Measurements from ENCODE around the gene RIMBP2.
"Not testable (repeated sequence)": the region's sequence is repeated elsewhere in the genome, so short reads cannot be mapped to it uniquely, and the experiment has no call there.

Gene RIMBP2

GRCh38 chr12:130688999-130689398 is 27.1 kb downstream of the RIMBP2 start:
- H3K4me1 ChIP-seq (ENCODE audit: control extremely low read depth in 1 of 4, control insufficient read depth in 4 of 4, insufficient read depth in 4 of 4, low read length in 3 of 4); H3K27ac ChIP-seq (ENCODE audit: insufficient read depth in 1 of 2, low read depth in 1 of 2, low read length in 2 of 2, poor library complexity in 1 of 2, severe bottlenecking in 2 of 2); H3K4me3 ChIP-seq (ENCODE audit: control insufficient read depth in 1 of 7, extremely low read depth in 1 of 7, insufficient read depth in 4 of 7, low read depth in 2 of 7, low read length in 6 of 7); H3K9me3 ChIP-seq (ENCODE audit: control extremely low read depth in 1 of 5, control insufficient read depth in 4 of 5, insufficient read depth in 2 of 5, low read depth in 1 of 5, low read length in 4 of 5); CTCF ChIA-PET; DNase-seq; POLR2A ChIA-PET; H3K36me3 ChIP-seq (ENCODE audit: control insufficient read depth in 4 of 4, insufficient read depth in 4 of 4, low read length in 3 of 4): not testable (repeated sequence)
- H3K27me3 ChIP-seq (replicated peaks in 2 of 5; ENCODE audit: control insufficient read depth in 4 of 5, insufficient read depth in 5 of 5, low read length in 4 of 5) = peaks cover 0 to 37% (median 3%) of the 10 kb centered on the region in 5 experiments
- WGBS (ENCODE audit: insufficient coverage) = 93% methylated on average over 10 of the region's 16 CpGs

- no peaks in the 10 kb centered on the region for H3K4me1 ChIP-seq (ENCODE audit: control extremely low read depth in 1 of 4, control insufficient read depth in 4 of 4, insufficient read depth in 4 of 4, low read length in 3 of 4)
- H3K36me3 ChIP-seq (ENCODE audit: control insufficient read depth in 4 of 4, insufficient read depth in 4 of 4, low read length in 3 of 4) = no peaks in the 10 kb centered on the region
- 85% methylated on average over 9 of the region's 20 CpGs for WGBS (ENCODE audit: insufficient coverage)
- POLR2A ChIA-PET = no interaction called here
- CTCF ChIA-PET = no interaction called here
- no peak for DNase-seq
- no peaks in the 10 kb centered on the region for H3K9me3 ChIP-seq (ENCODE audit: control extremely low read depth in 1 of 5, control insufficient read depth in 4 of 5, insufficient read depth in 2 of 5, low read depth in 1 of 5, low read length in 4 of 5)
- no peak overlapping the region for H3K27ac ChIP-seq (ENCODE audit: insufficient read depth in 1 of 2, low read depth in 1 of 2, low read length in 2 of 2, poor library complexity in 1 of 2, severe bottlenecking in 2 of 2)
- peaks cover 0 to 39% (median 3%) of the 10 kb centered on the region in 5 experiments for H3K27me3 ChIP-seq (replicated peaks in 2 of 5; ENCODE audit: control insufficient read depth in 4 of 5, insufficient read depth in 5 of 5, low read length in 4 of 5)
- H3K4me3 ChIP-seq (ENCODE audit: control insufficient read depth in 1 of 7, extremely low read depth in 1 of 7, insufficient read depth in 4 of 7, low read depth in 2 of 7, low read length in 6 of 7) = no peak overlapping the region
Measured at GRCh38 chr12:130687796-130688778, 28.0 kb downstream of the RIMBP2 start.

- Histone ChIP-seq H3K27ac (ENCODE audit: insufficient read depth in 1 of 2, low read depth in 1 of 2, low read length in 2 of 2, poor library complexity in 1 of 2, severe bottlenecking in 2 of 2) (no peak overlapping the region), H3K4me3 (ENCODE audit: control insufficient read depth in 1 of 7, extremely low read depth in 1 of 7, insufficient read depth in 4 of 7, low read depth in 2 of 7, low read length in 6 of 7) (no peak overlapping the region), H3K4me1 (ENCODE audit: control extremely low read depth in 1 of 4, control insufficient read depth in 4 of 4, insufficient read depth in 4 of 4, low read length in 3 of 4) (no peaks in the 10 kb centered on the region), H3K36me3 (ENCODE audit: control insufficient read depth in 4 of 4, insufficient read depth in 4 of 4, low read length in 3 of 4) (no peaks in the 10 kb centered on the region), H3K9me3 (ENCODE audit: control extremely low read depth in 1 of 5, control insufficient read depth in 4 of 5, insufficient read depth in 2 of 5, low read depth in 1 of 5, low read length in 4 of 5) (no peaks in the 10 kb centered on the region), H3K27me3 (replicated peaks in 2 of 5; ENCODE audit: control insufficient read depth in 4 of 5, insufficient read depth in 5 of 5, low read length in 4 of 5) (peaks cover 0 to 43% (median 3%) of the 10 kb centered on the region in 5 experiments)
- 91% methylated on average over 5 of the region's 10 CpGs for WGBS (ENCODE audit: insufficient coverage)
- ChIA-PET CTCF (no interaction called here), POLR2A (no interaction called here)
- no peak for DNase-seq
Measured at GRCh38 chr12:130687190-130687589, 28.9 kb downstream of the RIMBP2 start.

GRCh38 chr12:130686511-130686991 is 29.5 kb downstream of the RIMBP2 start:
- POLR2A ChIA-PET = no interaction called here
- Histone ChIP-seq H3K9me3 (ENCODE audit: control extremely low read depth in 1 of 5, control insufficient read depth in 4 of 5, insufficient read depth in 2 of 5, low read depth in 1 of 5, low read length in 4 of 5) (no peaks in the 10 kb centered on the region), H3K27me3 (replicated peaks in 2 of 5; ENCODE audit: control insufficient read depth in 4 of 5, insufficient read depth in 5 of 5, low read length in 4 of 5) (peaks cover 0 to 45% (median 3%) of the 10 kb centered on the region in 5 experiments), H3K27ac (ENCODE audit: insufficient read depth in 1 of 2, low read depth in 1 of 2, low read length in 2 of 2, poor library complexity in 1 of 2, severe bottlenecking in 2 of 2) (no peak overlapping the region), H3K4me3 (ENCODE audit: control insufficient read depth in 1 of 7, extremely low read depth in 1 of 7, insufficient read depth in 4 of 7, low read depth in 2 of 7, low read length in 6 of 7) (no peak overlapping the region), H3K4me1 (ENCODE audit: control extremely low read depth in 1 of 4, control insufficient read depth in 4 of 4, insufficient read depth in 4 of 4, low read length in 3 of 4) (no peaks in the 10 kb centered on the region), H3K36me3 (ENCODE audit: control insufficient read depth in 4 of 4, insufficient read depth in 4 of 4, low read length in 3 of 4) (no peaks in the 10 kb centered on the region)
- CTCF ChIA-PET = no interaction called here
- 67% methylated on average over 32 of the region's 32 CpGs for WGBS (ENCODE audit: insufficient coverage)
- DNase-seq = no peak

GRCh38 chr12:130685850-130686249 is 30.2 kb downstream of the RIMBP2 start:
- ChIA-PET CTCF (interaction anchor here (0.9 kb wide), 1 partner anchor 30 kb away, joined by 3 read pairs; no protein-coding TSS in a partner anchor), POLR2A (interaction anchor here (0.6 kb wide), 1 partner anchor 45 kb away, joined by 3 read pairs; no protein-coding TSS in a partner anchor)
- no peak for DNase-seq
- Histone ChIP-seq H3K27ac (ENCODE audit: insufficient read depth in 1 of 2, low read depth in 1 of 2, low read length in 2 of 2, poor library complexity in 1 of 2, severe bottlenecking in 2 of 2) (no peak overlapping the region), H3K4me3 (ENCODE audit: control insufficient read depth in 1 of 7, extremely low read depth in 1 of 7, insufficient read depth in 4 of 7, low read depth in 2 of 7, low read length in 6 of 7) (no peak overlapping the region), H3K27me3 (replicated peaks in 2 of 5; ENCODE audit: control insufficient read depth in 4 of 5, insufficient read depth in 5 of 5, low read length in 4 of 5) (peaks cover 0 to 45% (median 3%) of the 10 kb centered on the region in 5 experiments), H3K36me3 (ENCODE audit: control insufficient read depth in 4 of 4, insufficient read depth in 4 of 4, low read length in 3 of 4) (no peaks in the 10 kb centered on the region), H3K9me3 (ENCODE audit: control extremely low read depth in 1 of 5, control insufficient read depth in 4 of 5, insufficient read depth in 2 of 5, low read depth in 1 of 5, low read length in 4 of 5) (no peaks in the 10 kb centered on the region), H3K4me1 (ENCODE audit: control extremely low read depth in 1 of 4, control insufficient read depth in 4 of 4, insufficient read depth in 4 of 4, low read length in 3 of 4) (no peaks in the 10 kb centered on the region)
- 88% methylated on average over 10 of the region's 15 CpGs for WGBS (ENCODE audit: insufficient coverage)

- H3K9me3 ChIP-seq (ENCODE audit: control extremely low read depth in 1 of 5, control insufficient read depth in 4 of 5, insufficient read depth in 2 of 5, low read depth in 1 of 5, low read length in 4 of 5) = no peaks in the 10 kb centered on the region
- H3K27me3 ChIP-seq (replicated peaks in 2 of 5; ENCODE audit: control insufficient read depth in 4 of 5, insufficient read depth in 5 of 5, low read length in 4 of 5) = peaks cover 0 to 48% (median 3%) of the 10 kb centered on the region in 5 experiments
- ChIA-PET POLR2A (interaction anchor here (0.6 kb wide), 1 partner anchor 45 kb away, joined by 3 read pairs; no protein-coding TSS in a partner anchor), CTCF (interaction anchor here (0.9 kb wide), 1 partner anchor 30 kb away, joined by 3 read pairs; no protein-coding TSS in a partner anchor)
- H3K4me1 ChIP-seq (ENCODE audit: control extremely low read depth in 1 of 4, control insufficient read depth in 4 of 4, insufficient read depth in 4 of 4, low read length in 3 of 4) = no peaks in the 10 kb centered on the region
- H3K4me3 ChIP-seq (ENCODE audit: control insufficient read depth in 1 of 7, extremely low read depth in 1 of 7, insufficient read depth in 4 of 7, low read depth in 2 of 7, low read length in 6 of 7) = no peak overlapping the region
- no peak overlapping the region for H3K27ac ChIP-seq (ENCODE audit: insufficient read depth in 1 of 2, low read depth in 1 of 2, low read length in 2 of 2, poor library complexity in 1 of 2, severe bottlenecking in 2 of 2)
- 92% methylated on average over 13 of the region's 14 CpGs for WGBS (ENCODE audit: insufficient coverage)
- H3K36me3 ChIP-seq (ENCODE audit: control insufficient read depth in 4 of 4, insufficient read depth in 4 of 4, low read length in 3 of 4) = no peaks in the 10 kb centered on the region
- DNase-seq = no peak
Measured at GRCh38 chr12:130685250-130685787, 30.8 kb downstream of the RIMBP2 start.

- H3K36me3 ChIP-seq (ENCODE audit: control insufficient read depth in 4 of 4, insufficient read depth in 4 of 4, low read length in 3 of 4) = no peaks in the 10 kb centered on the region
- CTCF ChIA-PET = no interaction called here
- no peaks in the 10 kb centered on the region for H3K9me3 ChIP-seq (ENCODE audit: control extremely low read depth in 1 of 5, control insufficient read depth in 4 of 5, insufficient read depth in 2 of 5, low read depth in 1 of 5, low read length in 4 of 5)
- WGBS (ENCODE audit: insufficient coverage) = 90% methylated on average over 3 of the region's 3 CpGs
- no peak overlapping the region for H3K27ac ChIP-seq (ENCODE audit: insufficient read depth in 1 of 2, low read depth in 1 of 2, low read length in 2 of 2, poor library complexity in 1 of 2, severe bottlenecking in 2 of 2)
- H3K4me3 ChIP-seq (ENCODE audit: control insufficient read depth in 1 of 7, extremely low read depth in 1 of 7, insufficient read depth in 4 of 7, low read depth in 2 of 7, low read length in 6 of 7) = no peak overlapping the region
- H3K4me1 ChIP-seq (ENCODE audit: control extremely low read depth in 1 of 4, control insufficient read depth in 4 of 4, insufficient read depth in 4 of 4, low read length in 3 of 4) = no peaks in the 10 kb centered on the region
- H3K27me3 ChIP-seq (replicated peaks in 2 of 5; ENCODE audit: control insufficient read depth in 4 of 5, insufficient read depth in 5 of 5, low read length in 4 of 5) = peaks cover 0 to 50% (median 3%) of the 10 kb centered on the region in 5 experiments
- POLR2A ChIA-PET = no interaction called here
- no peak for DNase-seq
Measured at GRCh38 chr12:130683811-130684210, 32.3 kb downstream of the RIMBP2 start.
